HEK293 (cell line): ENCODE data around the gene ANP32A.

ENCODE experiments used
- TCF7L2 ChIP-seq: IDR thresholded peaks from 2 replicates; pipeline ENCODE4 v1.6.1; 2011; ENCODE audit warnings: low read depth, mild to moderate bottlenecking, inconsistent platforms, low read length, moderate library complexity, borderline replicate concordance
- ZNF426 ChIP-seq: fragments of 450-650 bp; formaldehyde crosslinking; IDR thresholded peaks from 2 replicates; pipeline ENCODE4 v1.5.1; 2017; ENCODE audit warnings: missing biosample characterization, missing genetic modification characterization, mild to moderate bottlenecking, inconsistent platforms, moderate library complexity
- ZNF596 ChIP-seq: fragments of 450-650 bp; IDR thresholded peaks from 2 replicates; pipeline ENCODE4 v1.5.0; 2018; ENCODE audit warnings: missing biosample characterization, mild to moderate bottlenecking, missing genetic modification characterization, moderate library complexity
- ZNF629 ChIP-seq: fragments of 450-650 bp; formaldehyde crosslinking; IDR thresholded peaks from 2 replicates; pipeline ENCODE4 v1.5.1; 2017; ENCODE audit warnings: missing biosample characterization, missing genetic modification characterization
- ZNF768 ChIP-seq: fragments of 450-650 bp; formaldehyde crosslinking; IDR thresholded peaks from 2 replicates; pipeline ENCODE4 v1.5.1; 2018; ENCODE audit warnings: missing biosample characterization, mild to moderate bottlenecking, missing genetic modification characterization
- TF ChIP-seq, protein P1 (sequence below): fragments of 450-650 bp; formaldehyde crosslinking; IDR thresholded peaks from 2 replicates; pipeline ENCODE4 v1.5.1; 2016; ENCODE audit warnings: missing biosample characterization, missing genetic modification characterization
- TF ChIP-seq, protein P2 (sequence below): fragments of 450-650 bp; formaldehyde crosslinking; IDR thresholded peaks from 2 replicates; pipeline ENCODE4 v1.5.1; 2016; ENCODE audit warnings: missing biosample characterization, missing genetic modification characterization, borderline replicate concordance
- TF ChIP-seq, protein P3 (sequence below): fragments of 450-650 bp; formaldehyde crosslinking; IDR thresholded peaks from 2 replicates; pipeline ENCODE4 v1.5.1; 2016; ENCODE audit warnings: missing biosample characterization, missing genetic modification characterization, low read depth
- TF ChIP-seq, protein P4 (sequence below): fragments of 450-650 bp; formaldehyde crosslinking; IDR thresholded peaks from 2 replicates; pipeline ENCODE4 v1.5.1; 2016; ENCODE audit warnings: missing biosample characterization, missing genetic modification characterization, low read depth

DNA sequence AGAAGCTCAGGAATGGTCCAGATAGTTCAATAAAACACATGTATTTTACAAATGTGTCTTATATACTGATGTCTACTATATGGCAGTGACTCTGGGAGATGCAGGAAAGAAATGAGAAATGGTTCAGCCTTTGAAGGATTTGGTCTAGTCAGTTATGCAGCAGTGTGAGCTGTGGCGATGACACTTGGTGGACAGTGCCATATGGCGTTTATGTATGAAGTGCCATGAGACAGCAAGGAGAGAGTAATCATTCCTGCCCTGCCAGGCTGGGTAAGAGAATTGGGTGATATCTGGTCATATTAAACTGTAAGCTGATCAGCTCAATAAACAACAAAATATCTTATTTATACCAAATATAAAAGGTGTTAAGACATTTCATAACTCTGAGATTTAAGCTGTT, 47.6 kb upstream of the ANP32A start:
- TF ChIP-seq, protein P1, sequence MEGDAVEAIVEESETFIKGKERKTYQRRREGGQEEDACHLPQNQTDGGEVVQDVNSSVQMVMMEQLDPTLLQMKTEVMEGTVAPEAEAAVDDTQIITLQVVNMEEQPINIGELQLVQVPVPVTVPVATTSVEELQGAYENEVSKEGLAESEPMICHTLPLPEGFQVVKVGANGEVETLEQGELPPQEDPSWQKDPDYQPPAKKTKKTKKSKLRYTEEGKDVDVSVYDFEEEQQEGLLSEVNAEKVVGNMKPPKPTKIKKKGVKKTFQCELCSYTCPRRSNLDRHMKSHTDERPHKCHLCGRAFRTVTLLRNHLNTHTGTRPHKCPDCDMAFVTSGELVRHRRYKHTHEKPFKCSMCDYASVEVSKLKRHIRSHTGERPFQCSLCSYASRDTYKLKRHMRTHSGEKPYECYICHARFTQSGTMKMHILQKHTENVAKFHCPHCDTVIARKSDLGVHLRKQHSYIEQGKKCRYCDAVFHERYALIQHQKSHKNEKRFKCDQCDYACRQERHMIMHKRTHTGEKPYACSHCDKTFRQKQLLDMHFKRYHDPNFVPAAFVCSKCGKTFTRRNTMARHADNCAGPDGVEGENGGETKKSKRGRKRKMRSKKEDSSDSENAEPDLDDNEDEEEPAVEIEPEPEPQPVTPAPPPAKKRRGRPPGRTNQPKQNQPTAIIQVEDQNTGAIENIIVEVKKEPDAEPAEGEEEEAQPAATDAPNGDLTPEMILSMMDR (tag by site-specific recombination): no peak
- TF ChIP-seq, protein P2, sequence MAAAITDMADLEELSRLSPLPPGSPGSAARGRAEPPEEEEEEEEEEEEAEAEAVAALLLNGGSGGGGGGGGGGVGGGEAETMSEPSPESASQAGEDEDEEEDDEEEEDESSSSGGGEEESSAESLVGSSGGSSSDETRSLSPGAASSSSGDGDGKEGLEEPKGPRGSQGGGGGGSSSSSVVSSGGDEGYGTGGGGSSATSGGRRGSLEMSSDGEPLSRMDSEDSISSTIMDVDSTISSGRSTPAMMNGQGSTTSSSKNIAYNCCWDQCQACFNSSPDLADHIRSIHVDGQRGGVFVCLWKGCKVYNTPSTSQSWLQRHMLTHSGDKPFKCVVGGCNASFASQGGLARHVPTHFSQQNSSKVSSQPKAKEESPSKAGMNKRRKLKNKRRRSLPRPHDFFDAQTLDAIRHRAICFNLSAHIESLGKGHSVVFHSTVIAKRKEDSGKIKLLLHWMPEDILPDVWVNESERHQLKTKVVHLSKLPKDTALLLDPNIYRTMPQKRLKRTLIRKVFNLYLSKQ (tag by site-specific recombination): no peak
- TF ChIP-seq ZNF596 (tag by site-specific recombination) (no peak), ZNF768 (no peak), ZNF426 (tag by site-specific recombination) (no peak), ZNF629 (tag by site-specific recombination) (no peak), TCF7L2 (no peak)
- TF ChIP-seq, protein P3, sequence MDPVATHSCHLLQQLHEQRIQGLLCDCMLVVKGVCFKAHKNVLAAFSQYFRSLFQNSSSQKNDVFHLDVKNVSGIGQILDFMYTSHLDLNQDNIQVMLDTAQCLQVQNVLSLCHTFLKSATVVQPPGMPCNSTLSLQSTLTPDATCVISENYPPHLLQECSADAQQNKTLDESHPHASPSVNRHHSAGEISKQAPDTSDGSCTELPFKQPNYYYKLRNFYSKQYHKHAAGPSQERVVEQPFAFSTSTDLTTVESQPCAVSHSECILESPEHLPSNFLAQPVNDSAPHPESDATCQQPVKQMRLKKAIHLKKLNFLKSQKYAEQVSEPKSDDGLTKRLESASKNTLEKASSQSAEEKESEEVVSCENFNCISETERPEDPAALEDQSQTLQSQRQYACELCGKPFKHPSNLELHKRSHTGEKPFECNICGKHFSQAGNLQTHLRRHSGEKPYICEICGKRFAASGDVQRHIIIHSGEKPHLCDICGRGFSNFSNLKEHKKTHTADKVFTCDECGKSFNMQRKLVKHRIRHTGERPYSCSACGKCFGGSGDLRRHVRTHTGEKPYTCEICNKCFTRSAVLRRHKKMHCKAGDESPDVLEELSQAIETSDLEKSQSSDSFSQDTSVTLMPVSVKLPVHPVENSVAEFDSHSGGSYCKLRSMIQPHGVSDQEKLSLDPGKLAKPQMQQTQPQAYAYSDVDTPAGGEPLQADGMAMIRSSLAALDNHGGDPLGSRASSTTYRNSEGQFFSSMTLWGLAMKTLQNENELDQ (tag by site-specific recombination): no peak
- TF ChIP-seq, protein P4, sequence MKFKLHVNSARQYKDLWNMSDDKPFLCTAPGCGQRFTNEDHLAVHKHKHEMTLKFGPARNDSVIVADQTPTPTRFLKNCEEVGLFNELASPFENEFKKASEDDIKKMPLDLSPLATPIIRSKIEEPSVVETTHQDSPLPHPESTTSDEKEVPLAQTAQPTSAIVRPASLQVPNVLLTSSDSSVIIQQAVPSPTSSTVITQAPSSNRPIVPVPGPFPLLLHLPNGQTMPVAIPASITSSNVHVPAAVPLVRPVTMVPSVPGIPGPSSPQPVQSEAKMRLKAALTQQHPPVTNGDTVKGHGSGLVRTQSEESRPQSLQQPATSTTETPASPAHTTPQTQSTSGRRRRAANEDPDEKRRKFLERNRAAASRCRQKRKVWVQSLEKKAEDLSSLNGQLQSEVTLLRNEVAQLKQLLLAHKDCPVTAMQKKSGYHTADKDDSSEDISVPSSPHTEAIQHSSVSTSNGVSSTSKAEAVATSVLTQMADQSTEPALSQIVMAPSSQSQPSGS (tag by site-specific recombination): no peak
